ENCODE data around the gene FCGR3B.
"Not testable (repeated sequence)": the region's sequence is repeated elsewhere in the genome, so short reads cannot be mapped to it uniquely, and the experiment has no call there.

- TF ChIP-seq CTCF (IDR thresholded peaks at IDR 0.05; ENCODE audit: low read depth, low read length, poor library complexity, severe bottlenecking); EZH2phosphoT487 (IDR thresholded peaks at IDR 0.05; ENCODE audit: borderline replicate concordance, low read length): not testable (repeated sequence)
Observed at GRCh38 chr1:161595173-161595572, 35.8 kb downstream of the FCGR3B start.

Measured in DOHH2 (cell line).